H1 (cell line): Measurements from ENCODE around the gene ASB13.

Experiments used
- CBX5 ChIP-seq: fragments of 300-800, 300-1000 bp; sonication (generic); IDR thresholded peaks from 2 replicates; pipeline ENCODE4 v1.7.1; 2016; ENCODE audit warnings: antibody characterized with exemption, low read length, low read depth
- CREB1 ChIP-seq: IDR thresholded peaks from 2 replicates; pipeline ENCODE4 v1.6.1; 2012; ENCODE audit warnings: inconsistent platforms
- CTCF ChIP-seq, 3 experiments: IDR thresholded peaks; 1 replicate in 2 of 3; 2 replicates in 1 of 3; pipeline versions ENCODE4 v1.5.1 to v1.6.1; 2011; ENCODE audit warnings: low read length in 3 of 3, mild to moderate bottlenecking in 3 of 3, inconsistent platforms in 2 of 3, low read depth in 1 of 3, moderate library complexity in 1 of 3; ENCODE audit not compliant: insufficient read depth in 1 of 3; ENCODE audit errors: control extremely low read depth in 1 of 3
- EZH2 ChIP-seq: fragments of 200-600 bp; sonication (generic); IDR thresholded peaks from 2 replicates; pipeline ENCODE4 v1.7.1; 2012; ENCODE audit warnings: low read depth, mild to moderate bottlenecking, moderate library complexity, low read length, inconsistent platforms; ENCODE audit not compliant: severe bottlenecking
- HDAC6 ChIP-seq: IDR thresholded peaks from one replicate; pipeline ENCODE4 v1.7.1; 2012; ENCODE audit warnings: low read depth, mild to moderate bottlenecking, inconsistent platforms, low read length, moderate library complexity
- JUN ChIP-seq: IDR thresholded peaks from 2 replicates; pipeline ENCODE4 v1.6.1; 2011; ENCODE audit warnings: low read depth, mild to moderate bottlenecking, improper control_type of control experiment, low read length
- JUND ChIP-seq: IDR thresholded peaks from 2 replicates; pipeline ENCODE4 v1.6.1; 2011; ENCODE audit warnings: mild to moderate bottlenecking, improper control_type of control experiment, low read length
- NANOG ChIP-seq: IDR thresholded peaks from 2 replicates; pipeline ENCODE4 v1.6.1; 2011; ENCODE audit warnings: low read length, low read depth, mild to moderate bottlenecking, inconsistent platforms; ENCODE audit not compliant: insufficient read depth, poor library complexity, severe bottlenecking
- SIRT6 ChIP-seq: IDR thresholded peaks from one replicate; pipeline ENCODE4 v1.7.1; 2012; ENCODE audit warnings: low read length, inconsistent platforms

- TF ChIP-seq CTCF (IDR thresholded peaks at IDR 0.05; ENCODE audit: control extremely low read depth in 1 of 3, insufficient read depth in 1 of 3, low read depth in 1 of 3, low read length in 3 of 3) (no peak), JUN (no peak), CBX5 (no peak), NANOG (no peak), CREB1 (no peak), HDAC6 (no peak), SIRT6 (no peak), EZH2 (no peak), JUND (no peak)
Measured at GRCh38 chr10:5710859-5711258, 44.5 kb upstream of the ASB13 start.
